ENCODE data around the gene UBE2D1. TPM values are rescaled to one million over a fixed set of nuclear protein-coding genes. Genes with fewer than 3 reads are reported as not detected.

Gene UBE2D1
- total and polyA plus RNA-seq, 9 of the 15 experiments (the other 6 are each of a cell fraction or from before 2014, with no cell fraction given): 4.1 to 24.4 (median 12.3) TPM

GRCh38 chr10:58384999-58385783 lies 50.4 kb downstream of the UBE2D1 start, which contains the start of gene TFAM:
TFAM (plus strand) TSS chr10:58385410; CDS start chr10:58385548, 138 bp downstream.
- WGBS (ENCODE audit: insufficient coverage, low coverage, missing lambda C conversion rate): under 1% methylated on average over 61 of the region's 65 CpGs
- TF ChIP-seq U2AF1 (optimal IDR thresholded peaks at IDR 0.05; ENCODE audit: low read depth, low read length) (peak; percentile 42), FOXK2 (conservative IDR thresholded peaks at IDR 0.05 in 1 of 2, IDR thresholded peaks at IDR 0.05 in 1 of 2; ENCODE audit: low read depth in 2 of 2) (peak; percentile 49 to 71; a peak in 3 of 4 replicates), FOXP1 (CRISPR knock-in tag; IDR thresholded peaks at IDR 0.05) (peak; percentile 79), TAF9B (IDR thresholded peaks at IDR 0.05; ENCODE audit: partially characterized antibody) (peak; percentile 77), E2F4 (CRISPR knock-in tag; IDR thresholded peaks at IDR 0.05; ENCODE audit: low read depth) (no peak), KAT7 (CRISPR knock-in tag; IDR thresholded peaks at IDR 0.05; ENCODE audit: borderline replicate concordance) (peak; percentile 45; the same call in 1 of the 2 replicates), TRIM24 (IDR thresholded peaks at IDR 0.05) (peak in 1 of 2 experiments; percentile 49; a peak in 1 of 4 replicates), ZNF75A (CRISPR knock-in tag; IDR thresholded peaks at IDR 0.05) (no peak), USF2 (CRISPR knock-in tag; IDR thresholded peaks at IDR 0.05) (no peak; the same call in 1 of the 2 replicates), ELF2 (CRISPR knock-in tag; IDR thresholded peaks at IDR 0.05) (peak; percentile 64; the same call in 1 of the 2 replicates), BACH1 (tag; IDR thresholded peaks at IDR 0.05) (no peak), E2F8 (IDR thresholded peaks at IDR 0.05; ENCODE audit: low read depth, partially characterized antibody) (peak; percentile 62), CTBP1 (IDR thresholded peaks at IDR 0.05; ENCODE audit: borderline replicate concordance) (peak; percentile 91), PHB2 (IDR thresholded peaks at IDR 0.05; ENCODE audit: low read depth) (no peak), TFAP4 (CRISPR knock-in tag; IDR thresholded peaks at IDR 0.05; ENCODE audit: borderline replicate concordance) (peak; percentile 86), ZNF239 (CRISPR knock-in tag; IDR thresholded peaks at IDR 0.05) (no peak)

More at GRCh38 chr10:58384999-58385783, 50.4 kb downstream of the UBE2D1 start, which contains the start of gene TFAM:
- H3K36me3 ChIP-seq (ENCODE audit: control insufficient read depth, insufficient read depth, low read length): peaks cover 39% of the 10 kb centered on the region
- H3K27me3 ChIP-seq (ENCODE audit: control insufficient read depth in 2 of 2, insufficient read depth in 2 of 2, low read length in 2 of 2): no peaks in the 10 kb centered on the region
- H2AFZ ChIP-seq (ENCODE audit: low read depth, low read length): peak within 1 kb of the TSS; percentile 93
- H3K9ac ChIP-seq (ENCODE audit: insufficient read depth in 1 of 2, low read depth in 2 of 2, low read length in 2 of 2): peak within 1 kb of the TSS; percentile 87 to 100
- CTCF ChIA-PET (ENCODE audit: low intra/inter-chr PET ratio): interaction anchor here (1.1 to 2.1 kb wide), 3 partner anchors 85 to 207 kb away, joined by 5 to 10 read pairs (median 6); no protein-coding TSS in a partner anchor
- intact Hi-C loops (cut with micrococcal nuclease): loop anchor here (1.0 to 5.0 kb wide), 4 partner anchors 50 to 208 kb away; partner anchors contain the start of gene UBE2D1
- H3K79me2 ChIP-seq (ENCODE audit: control insufficient read depth, insufficient read depth, low read length): peaks cover 58% of the 10 kb centered on the region
- POLR2A ChIA-PET: interaction anchor here (0.7 to 3.6 kb wide), 10 partner anchors 10 to 140 kb away, joined by 3 to 22 read pairs (median 6); partner anchors contain the start of gene UBE2D1
- ATAC-seq (peak; percentile 95), DNase-seq (ENCODE audit: extremely low read depth in 1 of 4, low spot score in 3 of 4) (peak; percentile 96 to 98 (median 97)), FAIRE-seq (peak; percentile 74)
- no TSS peak for BruUV-seq (replicated peaks)
- in situ Hi-C loops (cut with MboI): loop anchor here (10.0 kb wide), 1 partner anchor 200 kb away; no protein-coding TSS in a partner anchor
- no peaks in the 10 kb centered on the region; the same call in 1 of the 2 replicates for H4K20me1 ChIP-seq (replicated peaks; ENCODE audit: control insufficient read depth, insufficient read depth, low read length)
- peak within 1 kb of the TSS; percentile 94 for H3K4me2 ChIP-seq (ENCODE audit: insufficient read depth, low read length)
- H3K9me1 ChIP-seq (ENCODE audit: control insufficient read depth, insufficient read depth, low read length): no peaks in the 10 kb centered on the region
- peak within 1 kb of the TSS; percentile 85 for H3K27ac ChIP-seq (ENCODE audit: extremely low read depth, low read depth, low read length)
- H3K9me3 ChIP-seq (replicated peaks; ENCODE audit: control insufficient read depth, insufficient read depth, low read depth, low read length): no peaks in the 10 kb centered on the region
- peak within 1 kb of the TSS; percentile 86 for H3K4me3 ChIP-seq
- H3K4me1 ChIP-seq (replicated peaks in 1 of 2; ENCODE audit: control insufficient read depth in 2 of 2, insufficient read depth in 2 of 2, low read length in 2 of 2): peaks cover 11 to 18% of the 10 kb centered on the region in 2 experiments

Measured in K562 (cell line).